ENCODE measurements around the gene CNTNAP5.

Gene CNTNAP5

DNA sequence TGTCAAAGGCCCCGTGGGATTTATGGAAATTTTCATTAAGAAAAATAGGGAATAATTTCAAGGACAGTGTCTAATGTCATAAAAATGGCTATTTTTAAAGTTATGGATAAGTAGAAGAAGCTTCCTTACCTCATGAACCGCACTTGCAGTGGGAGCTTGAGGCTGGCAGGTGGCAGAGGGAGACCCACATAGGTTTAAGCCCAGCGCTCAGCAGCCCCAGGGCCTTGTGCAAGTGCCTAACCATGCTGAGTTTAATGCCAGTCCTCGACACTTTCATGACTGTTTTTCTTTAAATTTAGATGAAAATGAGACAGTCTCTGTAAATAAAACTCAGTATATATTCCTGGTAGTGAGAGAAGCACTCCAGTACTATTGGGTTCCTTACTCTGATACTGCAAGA, 285.6 kb downstream of the CNTNAP5 start:
- DNase-seq (ENCODE audit: low read depth), result no peak
- no peak overlapping the region for H3K4me3 ChIP-seq (ENCODE audit: low read depth, low read length)
- in situ Hi-C loops (cut with HindIII; ENCODE audit: low sequenced_read_pairs), result no loop called here
- TF ChIP-seq, protein P1, sequence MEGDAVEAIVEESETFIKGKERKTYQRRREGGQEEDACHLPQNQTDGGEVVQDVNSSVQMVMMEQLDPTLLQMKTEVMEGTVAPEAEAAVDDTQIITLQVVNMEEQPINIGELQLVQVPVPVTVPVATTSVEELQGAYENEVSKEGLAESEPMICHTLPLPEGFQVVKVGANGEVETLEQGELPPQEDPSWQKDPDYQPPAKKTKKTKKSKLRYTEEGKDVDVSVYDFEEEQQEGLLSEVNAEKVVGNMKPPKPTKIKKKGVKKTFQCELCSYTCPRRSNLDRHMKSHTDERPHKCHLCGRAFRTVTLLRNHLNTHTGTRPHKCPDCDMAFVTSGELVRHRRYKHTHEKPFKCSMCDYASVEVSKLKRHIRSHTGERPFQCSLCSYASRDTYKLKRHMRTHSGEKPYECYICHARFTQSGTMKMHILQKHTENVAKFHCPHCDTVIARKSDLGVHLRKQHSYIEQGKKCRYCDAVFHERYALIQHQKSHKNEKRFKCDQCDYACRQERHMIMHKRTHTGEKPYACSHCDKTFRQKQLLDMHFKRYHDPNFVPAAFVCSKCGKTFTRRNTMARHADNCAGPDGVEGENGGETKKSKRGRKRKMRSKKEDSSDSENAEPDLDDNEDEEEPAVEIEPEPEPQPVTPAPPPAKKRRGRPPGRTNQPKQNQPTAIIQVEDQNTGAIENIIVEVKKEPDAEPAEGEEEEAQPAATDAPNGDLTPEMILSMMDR (IDR thresholded peaks at IDR 0.05; ENCODE audit: low read depth, low read length, missing control alignments), result no peak

DNA sequence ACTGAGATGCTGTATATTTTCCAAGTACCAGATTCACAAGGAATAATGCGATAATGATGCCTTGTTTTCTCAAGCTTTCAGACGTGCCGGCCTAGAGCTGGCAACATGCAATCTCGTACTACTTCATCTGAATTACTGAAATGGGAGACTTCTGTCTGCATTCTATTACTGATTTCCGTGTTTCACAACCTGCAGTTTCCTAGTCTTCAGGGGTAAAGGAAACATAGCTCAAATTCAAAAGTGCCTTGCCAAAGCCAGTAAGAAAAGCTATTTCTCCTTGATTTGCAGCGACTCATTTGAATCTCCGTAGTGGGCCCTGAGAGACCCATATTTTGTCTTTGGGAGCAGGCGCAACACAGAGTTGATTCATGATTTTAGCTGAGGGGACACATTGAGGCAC, 289.0 kb downstream of the CNTNAP5 start:
- in situ Hi-C loops (cut with HindIII; ENCODE audit: low sequenced_read_pairs), result no loop called here
- H3K4me3 ChIP-seq (ENCODE audit: low read depth, low read length), result no peak overlapping the region
- TF ChIP-seq, protein P1 (IDR thresholded peaks at IDR 0.05; ENCODE audit: low read depth, low read length, missing control alignments), result no peak
- no peak for DNase-seq (ENCODE audit: low read depth)

DNA sequence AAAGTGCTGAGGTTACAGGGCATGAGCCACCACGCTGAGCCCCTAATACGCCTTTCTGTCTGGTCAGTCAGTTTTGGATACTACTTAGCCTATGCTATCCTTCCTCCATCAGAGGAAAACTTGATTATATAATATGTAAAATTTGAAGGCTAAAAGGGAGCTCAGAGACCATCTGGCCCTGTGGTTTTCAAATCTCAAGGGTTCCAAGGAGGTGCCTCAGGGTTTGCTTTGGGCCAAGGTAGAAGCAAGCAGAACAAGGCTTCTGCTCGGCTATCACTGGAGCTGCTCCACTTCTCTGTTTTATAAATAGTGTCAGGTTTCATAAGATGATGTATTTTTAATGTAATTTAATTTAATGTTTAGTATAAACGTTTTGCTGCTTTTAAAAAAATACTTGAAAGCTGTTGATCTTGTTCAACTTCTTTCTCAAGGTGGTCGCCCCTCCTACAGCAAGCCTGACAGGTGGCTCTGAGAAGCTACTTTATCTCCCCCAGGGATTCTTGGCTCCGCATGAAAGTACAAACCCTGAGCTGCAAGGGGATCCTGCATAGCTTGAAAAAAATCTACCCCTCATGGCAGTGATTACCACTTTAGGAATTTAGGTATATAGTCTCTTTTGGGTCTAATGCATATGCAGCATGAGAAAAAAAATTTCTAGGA, 290.3 kb downstream of the CNTNAP5 start:
- in situ Hi-C loops (cut with HindIII; ENCODE audit: low sequenced_read_pairs), result no loop called here
- H3K4me3 ChIP-seq (ENCODE audit: low read depth, low read length), result no peak overlapping the region
- no peak for DNase-seq (ENCODE audit: low read depth)
- TF ChIP-seq, protein P1 (IDR thresholded peaks at IDR 0.05; ENCODE audit: low read depth, low read length, missing control alignments), result no peak

DNA sequence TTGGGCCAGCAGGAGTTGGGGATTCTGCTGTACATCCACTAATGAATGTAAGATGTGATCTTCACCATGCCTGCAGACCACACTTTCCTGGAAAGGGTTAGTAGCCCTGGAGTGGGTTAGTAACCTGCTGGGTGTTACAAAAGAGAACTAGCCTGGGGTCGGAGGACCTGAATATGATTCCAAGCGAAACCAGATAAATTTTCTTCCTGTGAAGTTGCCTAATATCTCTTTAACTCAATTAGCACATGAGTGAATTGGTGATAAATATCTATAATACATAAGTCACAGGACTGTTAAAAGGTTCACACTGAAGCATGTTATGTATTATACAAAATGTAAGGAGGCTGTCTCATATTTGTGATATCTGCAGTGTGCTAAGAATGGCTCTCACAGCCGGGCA, 291.0 kb downstream of the CNTNAP5 start:
- DNase-seq (ENCODE audit: low read depth), result no peak
- TF ChIP-seq, protein P1 (IDR thresholded peaks at IDR 0.05; ENCODE audit: low read depth, low read length, missing control alignments), result no peak
- H3K4me3 ChIP-seq (ENCODE audit: low read depth, low read length), result no peak overlapping the region
- in situ Hi-C loops (cut with HindIII; ENCODE audit: low sequenced_read_pairs), result no loop called here

DNA sequence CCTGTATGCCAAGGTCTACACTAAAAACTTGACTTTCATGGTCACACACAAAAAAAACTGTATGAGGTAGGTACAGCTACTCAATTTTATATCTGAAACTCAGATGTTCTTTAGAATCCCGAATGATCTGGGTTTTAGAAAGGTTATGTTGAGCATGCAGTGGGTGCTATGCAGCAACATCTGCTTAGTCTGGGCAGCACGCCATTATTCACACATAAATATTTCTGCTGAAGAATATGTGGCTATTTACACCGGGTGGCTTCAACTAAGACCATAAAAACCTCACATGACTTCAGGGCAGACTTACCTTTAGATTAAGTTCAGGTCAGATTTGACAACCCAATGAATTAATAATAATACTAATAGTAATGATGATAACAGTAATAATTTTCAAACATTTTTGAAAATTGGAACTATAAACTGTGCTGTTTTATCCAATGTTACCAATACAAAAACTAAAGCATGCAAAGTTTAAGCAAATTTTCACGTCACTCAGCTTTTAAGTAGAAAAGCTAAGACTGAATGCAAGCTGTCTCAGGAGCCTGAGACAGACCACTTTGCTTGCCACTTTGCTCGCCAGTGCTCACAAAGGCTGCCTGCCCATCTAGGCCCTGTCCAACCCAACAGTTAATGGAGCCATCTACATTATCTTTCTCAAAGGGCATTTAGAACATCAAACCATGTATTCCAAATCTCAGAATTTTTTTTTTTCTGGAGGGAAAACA, 292.0 kb downstream of the CNTNAP5 start:
- TF ChIP-seq, protein P1 (IDR thresholded peaks at IDR 0.05; ENCODE audit: low read depth, low read length, missing control alignments), result no peak
- no peak for DNase-seq (ENCODE audit: low read depth)
- no peak overlapping the region for H3K4me3 ChIP-seq (ENCODE audit: low read depth, low read length)
- in situ Hi-C loops (cut with HindIII; ENCODE audit: low sequenced_read_pairs), result no loop called here

DNA sequence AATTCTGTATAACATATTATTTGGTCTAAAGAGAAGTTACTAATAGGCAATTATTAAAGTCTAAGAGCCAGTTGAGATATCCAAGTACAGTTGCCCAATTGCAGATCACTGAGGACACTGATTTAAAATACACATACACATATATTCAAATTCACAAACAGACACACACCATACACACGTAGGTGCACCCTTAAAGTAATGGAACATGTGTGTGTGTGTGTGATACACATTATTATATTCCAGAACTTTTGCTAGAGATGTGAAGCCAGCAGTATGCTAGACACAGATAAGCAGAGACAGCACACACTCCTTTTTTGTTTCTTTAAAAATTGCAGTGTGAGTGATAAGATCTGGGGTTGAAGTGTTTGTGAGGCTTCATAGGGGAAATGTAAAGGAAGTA, 292.5 kb downstream of the CNTNAP5 start:
- TF ChIP-seq, protein P1 (IDR thresholded peaks at IDR 0.05; ENCODE audit: low read depth, low read length, missing control alignments), result no peak
- in situ Hi-C loops (cut with HindIII; ENCODE audit: low sequenced_read_pairs), result no loop called here
- no peak overlapping the region for H3K4me3 ChIP-seq (ENCODE audit: low read depth, low read length)
- no peak for DNase-seq (ENCODE audit: low read depth)
